GM12872 (cell line): ENCODE data around the gene ZC3H10.

Experiments
- TF ChIP-seq, protein P1 (sequence below): IDR thresholded peaks from 3 replicates; pipeline ENCODE4 v1.5.1; 2011; ENCODE audit warnings: low read depth, mild to moderate bottlenecking, low read length, moderate library complexity; ENCODE audit not compliant: insufficient read depth

ZC3H10 gene

GRCh38 chr12:56164345-56164729 lies 46.3 kb downstream of the ZC3H10 start:
- TF ChIP-seq, protein P1, sequence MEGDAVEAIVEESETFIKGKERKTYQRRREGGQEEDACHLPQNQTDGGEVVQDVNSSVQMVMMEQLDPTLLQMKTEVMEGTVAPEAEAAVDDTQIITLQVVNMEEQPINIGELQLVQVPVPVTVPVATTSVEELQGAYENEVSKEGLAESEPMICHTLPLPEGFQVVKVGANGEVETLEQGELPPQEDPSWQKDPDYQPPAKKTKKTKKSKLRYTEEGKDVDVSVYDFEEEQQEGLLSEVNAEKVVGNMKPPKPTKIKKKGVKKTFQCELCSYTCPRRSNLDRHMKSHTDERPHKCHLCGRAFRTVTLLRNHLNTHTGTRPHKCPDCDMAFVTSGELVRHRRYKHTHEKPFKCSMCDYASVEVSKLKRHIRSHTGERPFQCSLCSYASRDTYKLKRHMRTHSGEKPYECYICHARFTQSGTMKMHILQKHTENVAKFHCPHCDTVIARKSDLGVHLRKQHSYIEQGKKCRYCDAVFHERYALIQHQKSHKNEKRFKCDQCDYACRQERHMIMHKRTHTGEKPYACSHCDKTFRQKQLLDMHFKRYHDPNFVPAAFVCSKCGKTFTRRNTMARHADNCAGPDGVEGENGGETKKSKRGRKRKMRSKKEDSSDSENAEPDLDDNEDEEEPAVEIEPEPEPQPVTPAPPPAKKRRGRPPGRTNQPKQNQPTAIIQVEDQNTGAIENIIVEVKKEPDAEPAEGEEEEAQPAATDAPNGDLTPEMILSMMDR: no peak

DNA sequence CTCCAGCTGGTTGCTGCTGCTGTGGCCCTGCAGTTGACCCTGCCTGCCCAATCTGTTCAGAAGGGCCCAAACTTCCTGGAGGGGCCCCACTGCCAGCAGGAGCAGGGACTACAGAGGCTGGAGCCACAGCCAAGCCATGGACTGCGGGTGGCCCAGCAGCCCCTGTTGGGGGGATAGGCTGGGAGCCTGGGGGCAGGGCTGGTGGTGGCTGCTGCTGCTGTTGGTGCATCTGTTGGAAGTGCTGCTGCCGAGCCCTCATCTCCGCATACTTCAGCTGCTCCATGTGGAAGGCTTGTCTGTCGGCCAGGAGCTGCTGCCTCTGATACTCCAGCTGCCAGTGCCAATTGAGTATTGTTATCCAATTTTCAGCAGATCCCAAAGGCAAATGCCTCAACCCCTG lies 47.3 kb downstream of the ZC3H10 start:
- TF ChIP-seq, protein P1: no peak

DNA sequence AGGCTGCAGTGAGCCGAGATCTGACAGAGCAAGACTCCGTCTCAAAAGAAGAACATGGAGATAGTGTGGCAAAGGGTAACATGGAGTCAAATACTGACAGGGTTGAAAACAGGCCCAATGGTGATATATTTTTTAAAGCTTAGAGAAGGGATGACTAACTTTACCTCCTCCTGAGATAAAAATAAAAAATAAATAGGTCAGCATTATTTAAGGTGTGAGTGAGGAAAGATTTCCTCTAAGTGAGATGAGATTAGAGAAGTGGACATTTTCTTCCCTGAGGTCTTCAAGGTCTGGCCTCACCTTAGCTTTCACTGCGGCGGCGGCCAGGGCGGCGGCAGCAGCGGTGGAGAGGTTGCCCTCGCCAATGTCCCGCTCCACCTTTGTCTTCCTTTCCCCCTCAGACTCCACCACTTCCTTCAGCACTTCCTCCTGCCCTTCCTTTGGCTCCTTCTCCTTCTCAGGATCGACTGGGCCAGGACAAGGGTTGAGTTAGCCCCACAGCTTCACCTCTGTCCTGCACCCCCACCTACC lies 51.2 kb downstream of the ZC3H10 start:
- TF ChIP-seq, protein P1: no peak

GRCh38 chr12:56172839-56173238 lies 54.8 kb downstream of the ZC3H10 start:
- TF ChIP-seq, protein P1: no peak
